ENCODE data around the gene PTK6.
"Not testable (repeated sequence)": the region's sequence is repeated elsewhere in the genome, so short reads cannot be mapped to it uniquely, and the experiment has no call there.

The PTK6 gene

DNA sequence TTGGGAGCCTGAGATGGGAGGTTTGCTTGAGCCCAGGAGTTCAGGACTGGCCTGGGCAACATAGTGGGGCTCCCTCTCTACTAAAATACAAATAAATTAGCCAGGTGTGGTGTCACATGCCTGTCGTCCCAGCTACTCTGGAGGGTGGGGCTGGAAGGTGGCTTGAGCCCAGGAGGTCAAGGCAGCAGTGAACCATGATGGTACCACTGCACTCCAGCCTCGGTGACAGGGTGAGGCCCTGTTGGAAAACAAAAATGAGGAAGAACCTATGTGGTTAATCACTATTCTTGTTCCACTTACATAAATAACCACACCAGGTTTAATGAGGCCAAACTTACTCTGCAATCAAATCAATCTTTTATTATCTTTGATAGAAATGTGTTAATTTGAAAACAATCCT, 11.2 kb downstream of the PTK6 start:
- no peak for DNase-seq

- DNase-seq: no peak
Observed at GRCh38 chr20:63525185-63525584, 12.0 kb downstream of the PTK6 start.

DNA sequence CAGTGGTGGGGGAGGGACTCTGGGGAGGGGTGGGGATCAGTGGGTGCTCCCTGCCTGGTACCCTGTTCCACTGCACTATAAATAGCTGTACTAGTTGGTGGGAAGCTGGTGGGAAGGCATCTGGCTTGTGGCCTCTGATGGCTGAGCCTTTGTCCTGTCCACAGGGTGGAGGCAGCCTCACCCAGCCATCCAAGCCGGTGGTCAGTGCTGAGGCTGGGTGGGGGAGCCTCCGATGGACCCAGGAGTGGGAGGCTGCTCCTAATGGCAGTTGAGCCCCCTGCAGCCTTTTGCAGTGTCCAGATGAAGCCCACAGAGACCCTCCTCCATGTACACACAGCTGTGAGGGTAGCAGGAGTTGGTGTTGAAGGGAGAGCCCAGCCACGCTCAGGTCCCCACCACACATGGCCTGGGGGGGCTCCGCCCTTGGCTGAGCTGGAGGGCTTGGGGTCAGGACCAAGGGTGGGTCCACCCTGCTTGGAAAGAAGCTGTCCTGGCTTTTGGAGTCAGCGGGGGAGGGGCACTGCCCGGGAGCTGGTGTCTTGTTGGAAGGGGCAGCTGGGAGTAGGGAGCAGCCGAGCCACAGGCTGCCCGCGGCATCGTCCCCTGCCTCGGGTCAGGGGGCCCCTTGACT, 14.1 kb downstream of the PTK6 start:
- peak in 1 of 2 experiments; percentile 17 for DNase-seq

- no peak for DNase-seq
Observed at GRCh38 chr20:63522091-63522868, 14.9 kb downstream of the PTK6 start.

DNA sequence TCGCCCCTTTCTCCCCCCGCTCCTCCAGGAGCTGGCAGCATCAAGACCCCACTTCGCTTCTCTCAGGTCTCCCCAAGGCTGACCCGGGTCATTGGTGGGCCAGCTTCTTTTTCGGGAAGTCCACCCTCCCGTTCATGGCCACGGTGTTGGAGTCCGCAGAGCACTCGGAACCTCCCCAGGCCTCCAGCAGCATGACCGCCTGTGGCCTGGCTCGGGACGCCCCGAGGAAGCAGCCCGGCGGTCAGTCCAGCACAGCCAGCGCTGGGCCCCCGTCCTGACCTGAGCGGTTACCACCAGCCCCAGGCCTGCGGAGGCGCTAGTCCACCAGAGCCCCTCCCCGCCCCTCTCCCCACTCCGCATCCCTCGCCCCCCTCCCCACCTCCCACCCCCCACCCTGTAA, 15.6 kb downstream of the PTK6 start:
- no peak for DNase-seq

GRCh38 chr20:63520934-63521601, 16.1 kb downstream of the PTK6 start:
- peak; percentile 77 to 80 for DNase-seq

GRCh38 chr20:63520504-63520933, 16.7 kb downstream of the PTK6 start, which contains the start of gene PPDPF:
TSS of gene PPDPF (plus strand) at chr20:63520765. CDS start at chr20:63521309, 544 bp downstream.
- peak; percentile 86 to 90 for DNase-seq

DNA sequence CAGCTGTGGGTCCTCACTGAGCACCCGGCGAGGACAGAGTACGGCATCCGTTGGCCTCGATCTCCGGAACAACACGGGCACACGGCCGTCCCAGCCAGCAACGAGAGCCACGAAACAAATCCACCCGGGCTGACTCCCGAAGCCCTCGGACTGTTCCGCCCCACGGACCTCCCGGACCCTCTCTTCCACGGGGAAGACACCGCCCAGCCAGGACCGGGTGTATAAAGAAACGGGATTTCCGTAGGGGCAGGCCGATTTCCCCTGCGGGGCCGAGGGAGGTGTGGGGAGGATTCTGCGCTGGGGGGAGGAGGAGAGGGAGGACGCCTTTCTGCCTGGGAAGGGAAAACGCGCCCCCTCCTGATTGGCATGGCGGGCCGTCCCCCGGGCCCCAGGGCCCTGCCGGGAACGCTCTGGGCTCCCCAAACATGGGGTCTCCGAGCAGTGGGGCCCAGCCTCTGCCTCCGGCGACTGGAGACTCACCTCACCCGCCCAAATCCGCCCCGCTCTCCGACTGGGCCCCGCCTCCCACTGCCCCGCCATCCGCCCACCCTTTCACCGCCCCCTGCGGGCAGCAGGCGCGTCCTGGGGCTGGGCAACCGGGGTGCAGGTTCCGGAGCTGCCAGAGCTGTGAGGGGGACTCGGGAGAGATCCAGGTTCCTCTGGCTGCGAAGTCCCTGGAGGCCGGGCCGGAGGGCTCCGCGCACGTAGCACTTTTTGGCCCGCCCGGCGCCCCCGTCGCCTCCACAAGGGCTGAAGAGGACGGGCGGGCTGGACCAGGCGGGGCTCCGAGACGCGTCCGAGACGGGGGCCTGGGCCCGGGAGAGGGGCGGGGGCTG, 17.3 kb downstream of the PTK6 start:
- peak; percentile 74 to 81 for DNase-seq

DNA sequence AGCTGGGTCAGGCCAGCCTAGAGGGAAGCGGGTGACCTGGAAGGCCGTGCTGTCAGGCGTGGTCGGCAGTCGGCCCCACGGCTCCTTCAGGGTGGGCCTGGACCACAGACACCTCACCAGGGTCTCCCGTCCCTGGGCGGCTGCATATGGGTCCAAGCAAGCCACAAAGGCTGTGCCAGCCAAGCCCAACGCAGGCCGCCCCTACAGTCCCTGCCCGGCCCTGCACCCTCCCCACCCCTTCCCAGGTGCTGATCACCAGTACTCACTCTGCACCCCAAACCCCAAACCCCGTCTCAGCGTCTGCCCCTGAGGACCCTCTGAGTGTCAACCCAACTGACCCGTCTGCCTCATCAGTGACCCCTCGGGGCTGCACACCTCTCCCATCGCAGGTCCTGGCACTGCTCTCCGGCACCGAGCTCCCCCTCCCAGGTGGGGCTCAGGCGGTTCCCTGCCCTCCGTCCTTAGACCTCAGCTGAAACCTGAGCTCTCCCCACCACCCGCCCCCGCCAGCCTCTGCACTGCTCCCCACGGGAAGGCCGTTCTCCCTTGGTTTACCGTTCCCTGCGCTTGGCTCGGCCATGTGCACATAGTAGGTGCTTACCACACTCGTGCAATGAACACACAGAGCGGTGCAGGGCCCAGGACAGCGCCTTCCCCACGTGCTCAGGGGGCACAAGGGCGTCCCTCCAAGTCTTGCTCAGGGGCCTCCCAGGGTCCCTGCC, 18.1 kb downstream of the PTK6 start:
- no peak for DNase-seq

DNA sequence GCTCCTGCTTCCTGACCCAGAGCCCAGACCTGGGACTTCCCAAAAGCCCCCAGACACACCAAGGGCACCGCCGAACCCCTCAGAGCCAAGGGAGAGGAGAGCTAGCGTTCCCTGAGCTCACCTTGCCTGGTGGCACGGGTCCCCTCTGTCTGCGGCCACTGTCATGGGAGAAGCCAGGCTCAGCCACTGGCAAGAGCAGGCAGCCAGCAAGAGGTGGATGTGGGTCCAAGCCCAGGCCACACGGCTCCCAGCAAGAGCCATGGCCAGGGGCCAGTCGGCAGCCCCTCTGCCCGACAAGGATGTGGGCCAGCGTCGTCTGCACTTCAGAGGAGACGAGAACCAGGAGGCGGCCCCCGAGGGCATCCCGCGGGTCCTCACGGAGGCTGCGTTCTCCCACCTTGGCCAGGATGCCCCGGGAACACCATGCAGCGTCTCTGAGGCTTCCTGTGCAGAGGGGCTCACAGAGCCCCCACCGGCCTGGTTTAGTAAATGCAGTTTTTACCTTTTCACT, 18.8 kb downstream of the PTK6 start:
- DNase-seq: no peak

DNA sequence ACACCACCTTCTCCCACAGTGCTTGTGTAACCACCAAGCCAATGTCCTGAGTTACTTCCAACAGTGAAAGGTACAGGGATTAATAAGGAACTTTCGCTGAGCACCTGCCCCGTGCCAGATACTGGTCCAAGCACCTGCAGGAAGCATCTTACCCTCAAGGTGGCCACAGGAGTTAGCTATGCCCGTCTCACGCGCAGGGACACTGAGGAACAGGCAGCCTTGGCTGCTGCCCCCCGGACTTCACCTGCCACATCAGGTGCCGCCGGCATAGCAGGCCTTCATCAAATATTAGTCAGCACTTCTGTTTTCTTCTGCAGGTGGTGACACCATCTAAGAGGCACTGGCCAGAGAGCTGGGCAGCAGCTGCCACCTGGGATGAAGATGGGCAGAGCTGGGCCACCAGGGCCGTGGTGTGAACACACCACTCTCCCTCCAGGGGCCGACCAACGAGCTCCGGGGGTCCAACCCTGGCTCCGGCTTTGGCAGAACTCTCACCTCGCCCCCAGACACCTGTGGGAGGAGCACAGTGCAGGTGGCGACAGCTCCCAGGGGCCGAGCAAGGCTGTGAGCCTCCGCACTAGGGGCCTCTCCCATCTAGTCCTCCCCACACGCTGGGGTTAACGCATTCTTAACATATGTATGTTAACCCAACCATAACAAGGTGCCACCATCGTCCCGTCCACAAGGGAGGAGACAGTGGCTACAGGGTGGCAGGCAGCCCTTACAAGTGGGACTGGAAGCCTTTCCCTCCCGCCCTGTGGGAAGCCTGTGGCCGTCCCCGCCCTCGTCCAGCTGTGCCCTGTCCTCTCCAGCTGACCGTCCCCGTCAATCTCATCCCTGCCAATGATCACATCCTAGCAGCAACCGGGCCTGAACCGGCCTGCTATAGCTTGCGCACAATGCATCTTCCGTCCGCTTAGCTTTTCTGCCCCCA, 19.5 kb downstream of the PTK6 start:
- no peak for DNase-seq

DNA sequence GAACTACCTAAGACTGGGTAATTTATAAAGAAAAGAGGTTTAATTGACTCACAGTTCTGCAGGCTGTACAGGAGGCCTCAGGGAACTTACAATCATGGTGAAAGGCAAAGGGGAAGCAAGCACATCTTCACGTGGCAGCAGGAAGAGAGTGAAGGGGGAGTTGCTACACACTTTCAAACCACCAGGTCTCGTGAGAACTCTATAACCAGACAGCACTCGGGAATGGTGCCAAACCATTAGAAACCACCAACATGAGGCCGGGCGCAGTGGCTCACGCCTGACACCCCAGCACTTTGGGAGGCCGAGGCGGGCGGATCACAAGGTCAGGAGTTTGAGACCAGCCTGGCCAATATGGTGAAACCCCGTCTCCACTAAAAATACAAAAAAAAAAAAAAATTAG, 22.7 kb downstream of the PTK6 start:
- DNase-seq: not testable (repeated sequence)

- DNase-seq: no peak
Observed at GRCh38 chr20:63513207-63513606, 24.0 kb downstream of the PTK6 start.

- DNase-seq: no peak
Observed at GRCh38 chr20:63509088-63509564, 28.1 kb downstream of the PTK6 start.

DNA sequence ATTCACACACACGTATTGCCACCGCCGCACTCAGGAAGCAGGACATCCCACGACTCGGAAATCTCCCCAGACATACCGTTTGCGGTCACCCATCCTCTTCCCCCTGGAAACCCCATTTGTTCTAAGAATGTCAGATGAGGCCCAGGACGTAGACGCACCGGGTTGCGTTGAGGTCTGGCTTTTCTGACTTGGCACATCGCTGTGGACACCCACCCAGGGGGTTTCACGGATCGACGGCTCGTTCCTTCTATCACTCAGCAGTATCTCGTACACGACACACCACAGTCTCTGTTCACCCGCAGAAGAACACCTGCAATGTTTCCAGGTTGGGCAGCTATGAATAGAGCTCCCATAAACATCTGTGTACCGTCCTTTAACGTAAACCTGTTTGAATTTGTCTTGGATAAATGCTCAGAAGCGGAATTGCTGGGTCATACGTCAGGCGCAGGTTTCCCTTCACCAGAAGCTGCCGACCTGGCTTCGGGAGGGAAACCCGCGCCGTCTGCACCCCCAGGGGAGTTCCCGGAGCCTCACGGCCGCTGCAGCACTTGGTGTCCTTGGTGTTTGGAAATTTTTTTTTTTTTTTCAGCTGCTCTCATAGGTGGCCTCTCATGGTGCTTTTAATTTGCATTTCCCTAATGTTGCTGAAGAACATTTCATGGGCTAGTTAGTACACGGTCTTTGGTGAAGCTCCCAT, 29.0 kb downstream of the PTK6 start:
- DNase-seq: no peak

DNA sequence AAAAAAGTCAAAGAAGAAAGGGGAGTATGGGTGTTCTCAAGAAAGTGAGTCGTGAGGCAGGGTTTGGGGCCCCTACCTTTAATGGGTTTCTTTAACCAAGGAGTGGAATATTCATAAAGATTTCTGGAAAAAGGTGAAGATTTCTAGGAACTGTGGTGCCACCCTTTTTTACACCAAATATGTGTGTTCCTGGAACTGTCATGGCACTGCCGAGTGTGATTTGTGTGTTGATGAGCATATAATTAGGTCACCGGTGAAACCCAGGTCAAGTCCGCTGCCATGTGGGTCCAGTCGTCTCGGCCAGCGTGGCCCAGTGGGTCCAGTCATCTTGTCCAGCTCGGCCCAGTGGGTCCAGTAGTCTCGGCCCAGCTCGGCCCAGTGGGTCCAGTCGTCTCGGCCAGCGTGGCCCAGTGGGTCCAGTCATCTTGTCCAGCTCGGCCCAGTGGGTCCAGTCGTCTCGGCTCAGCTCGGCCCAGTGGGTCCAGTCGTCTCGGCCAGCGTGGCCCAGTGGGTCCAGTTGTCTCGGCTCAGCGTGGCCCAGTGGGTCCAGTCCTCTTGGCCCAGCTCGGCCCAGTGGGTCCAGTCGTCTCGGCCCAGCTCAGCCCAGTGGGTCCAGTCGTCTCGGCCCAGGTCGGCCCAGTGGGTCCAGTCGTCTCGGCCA, 30.0 kb downstream of the PTK6 start:
- no peak for DNase-seq

GRCh38 chr20:63505723-63506122, 31.5 kb downstream of the PTK6 start:
- no peak for DNase-seq

DNA sequence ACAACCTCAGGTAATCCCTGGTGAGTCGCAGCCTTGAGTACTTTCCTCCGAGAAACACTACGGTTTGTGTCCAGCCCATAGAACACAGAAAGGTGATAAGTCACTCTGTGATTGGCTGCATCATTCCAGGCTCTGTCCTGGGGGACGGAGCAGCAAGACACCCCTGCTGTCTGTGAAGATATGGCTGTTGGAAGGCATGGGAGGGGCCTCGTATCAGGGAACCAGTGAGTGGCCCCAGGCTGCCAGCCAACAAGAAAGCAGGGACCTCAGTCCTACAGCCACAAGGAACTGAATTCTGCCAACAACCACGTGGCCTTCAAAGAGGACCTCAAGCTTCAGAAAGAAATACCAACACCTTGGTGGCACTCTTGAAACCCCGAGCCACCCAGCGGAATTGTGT, 31.9 kb downstream of the PTK6 start:
- no peak for DNase-seq

GRCh38 chr20:63504642-63505041, 32.5 kb downstream of the PTK6 start:
- no peak for DNase-seq
